GM18505 (cell line): ENCODE results near the gene OR2T3.
"Not testable (repeated sequence)": the region's sequence is repeated elsewhere in the genome, so short reads cannot be mapped to it uniquely, and the experiment has no call there.

Source experiments
- ATAC-seq: cut with Tn5 transposase; IDR thresholded peaks from one replicate; pipeline ENCODE4 v1.9.1; 2021; ENCODE audit not compliant: unreplicated experiment

Gene OR2T3

GRCh38 chr1:248473051-248473450, at the start of gene OR2T3:
TSS of gene OR2T3 (plus strand) at chr1:248473351. CDS start at chr1:248473351, 0 bp downstream.
- not testable (repeated sequence) for ATAC-seq

- peak; percentile 59 for ATAC-seq
Measured at GRCh38 chr1:248427526-248428191, 45.5 kb upstream of the OR2T3 start.

- peak; percentile 99 for ATAC-seq
Measured at GRCh38 chr1:248428192-248428533, 45.0 kb upstream of the OR2T3 start.

- ATAC-seq: not testable (repeated sequence)
Measured at GRCh38 chr1:248431683-248432082, 41.5 kb upstream of the OR2T3 start.

- not testable (repeated sequence) for ATAC-seq
Measured at GRCh38 chr1:248432201-248432600, 41.0 kb upstream of the OR2T3 start.

GRCh38 chr1:248433811-248434415, 39.2 kb upstream of the OR2T3 start:
- ATAC-seq: not testable (repeated sequence)

- ATAC-seq: peak; percentile 44
Measured at GRCh38 chr1:248434913-248435312, 38.2 kb upstream of the OR2T3 start.

- ATAC-seq: peak; percentile 55
Measured at GRCh38 chr1:248436303-248436702, 36.8 kb upstream of the OR2T3 start.

- not testable (repeated sequence) for ATAC-seq
Measured at GRCh38 chr1:248438668-248439067, 34.5 kb upstream of the OR2T3 start.

GRCh38 chr1:248439283-248439682, 33.9 kb upstream of the OR2T3 start:
- not testable (repeated sequence) for ATAC-seq

- not testable (repeated sequence) for ATAC-seq
Measured at GRCh38 chr1:248442500-248443277, 30.5 kb upstream of the OR2T3 start.

GRCh38 chr1:248444603-248445002, 28.5 kb upstream of the OR2T3 start:
- ATAC-seq: not testable (repeated sequence)

- not testable (repeated sequence) for ATAC-seq
Measured at GRCh38 chr1:248445399-248445798, 27.8 kb upstream of the OR2T3 start, which contains the start of gene OR2T2. TSS of gene OR2T2 (plus strand) at chr1:248445637. CDS start at chr1:248452798, 7,161 bp downstream.

- ATAC-seq: peak; percentile 55
Measured at GRCh38 chr1:248448409-248449074, 24.6 kb upstream of the OR2T3 start.

- ATAC-seq: peak; percentile 9
Measured at GRCh38 chr1:248449821-248450465, 23.2 kb upstream of the OR2T3 start.

- ATAC-seq: peak; percentile 56
Measured at GRCh38 chr1:248450466-248451145, 22.5 kb upstream of the OR2T3 start.

- ATAC-seq: not testable (repeated sequence)
Measured at GRCh38 chr1:248453619-248454018, 19.5 kb upstream of the OR2T3 start.

GRCh38 chr1:248455045-248455444, 18.1 kb upstream of the OR2T3 start:
- ATAC-seq: not testable (repeated sequence)

GRCh38 chr1:248456635-248457034, 16.5 kb upstream of the OR2T3 start:
- ATAC-seq: not testable (repeated sequence)

GRCh38 chr1:248459117-248459516, 14.0 kb upstream of the OR2T3 start:
- ATAC-seq: not testable (repeated sequence)
